Spinal cord (tissue), 10 donors: ENCODE measurements around the gene IFNG-AS1. TPM values are rescaled to one million over a fixed set of nuclear protein-coding genes. Genes with fewer than 3 reads are reported as not detected.

Experiments
- DNase-seq, 6 donors: peaks; one replicate each; pipeline versions ENCODE4 v3.0.0 to v3.0.0-alpha.2; 2013 to 2015; ENCODE audit warnings: low spot score in 6 of 6, low read depth in 4 of 6
- H3K27ac ChIP-seq: one replicate; pipeline ENCODE4 v1.5.1; 2013; ENCODE audit warnings: low read depth, low read length, control low read depth
- H3K27me3 ChIP-seq: one replicate; pipeline ENCODE4 v1.6.1; 2013; ENCODE audit warnings: low read length; ENCODE audit not compliant: control insufficient read depth, insufficient read depth
- H3K36me3 ChIP-seq: one replicate; pipeline ENCODE4 v1.6.1; 2013; ENCODE audit warnings: low read length; ENCODE audit not compliant: control insufficient read depth, insufficient read depth
- H3K4me1 ChIP-seq: one replicate; pipeline ENCODE4 v1.6.1; 2013; ENCODE audit warnings: low read length; ENCODE audit not compliant: control insufficient read depth, insufficient read depth
- H3K4me3 ChIP-seq: one replicate; pipeline ENCODE4 v1.5.1; 2013; ENCODE audit warnings: low read depth, low read length, control low read depth
- H3K9me3 ChIP-seq: one replicate; pipeline ENCODE4 v1.6.1; 2013; ENCODE audit warnings: low read length; ENCODE audit not compliant: control insufficient read depth, insufficient read depth
- WGBS: methylation state at CpG from one replicate; pipeline ENCODE4 v1.1.5; 2013; ENCODE audit warnings: missing lambda C conversion rate; ENCODE audit not compliant: insufficient coverage; 5-methylcytosine and 5-hydroxymethylcytosine counted together
- polyA plus RNA-seq, 2 donors: library from polyadenylated mRNA; unstranded; fragments of 120-200 nt; gene quantifications; one replicate each; pipeline ENCODE4 v1.2.1, GENCODE V29; 2013; ENCODE audit not compliant: insufficient read length in 2 of 2
- total RNA-seq, 2 donors: library from RNA; depleted of rRNA in 1 of 2; stranded (reverse); fragments of 120-200 nt in 1 of 2; fragments of >200 nt in 1 of 2; gene quantifications; one replicate each; pipeline versions ENCODE4 v1.2.3 to v1.2.4, GENCODE V29; 2013 to 2014
- donor health status: healthy.

Gene IFNG-AS1
- total and polyA plus RNA-seq, 4 donors: 0.10 to 0.22 (median 0.18) TPM; not detected in 1

- Histone ChIP-seq H3K4me3 (no peak overlapping the region), H3K27ac (no peak overlapping the region), H3K27me3 (no peaks in the 10 kb centered on the region), H3K36me3 (no peaks in the 10 kb centered on the region), H3K4me1 (no peaks in the 10 kb centered on the region), H3K9me3 (no peaks in the 10 kb centered on the region)
- DNase-seq: no peak
- no CpG with 5 or more reads among the region's 1 CpG for WGBS
These were observed 54.2 kb downstream of the IFNG-AS1 start for GRCh38 chr12:68043435-68043834.

GRCh38 chr12:68048648-68049297 lies 59.5 kb downstream of the IFNG-AS1 start:
- DNase-seq: no peak
- Histone ChIP-seq H3K4me1 (no peaks in the 10 kb centered on the region), H3K4me3 (no peak overlapping the region), H3K36me3 (no peaks in the 10 kb centered on the region), H3K27ac (no peak overlapping the region), H3K27me3 (no peaks in the 10 kb centered on the region), H3K9me3 (no peaks in the 10 kb centered on the region)
- no CpG with 5 or more reads among the region's 1 CpG for whole genome bisulfite sequencing

GRCh38 chr12:68056300-68056699 lies 67.1 kb downstream of the IFNG-AS1 start:
- no peaks in the 10 kb centered on the region for H3K27me3 ChIP-seq
- WGBS: 86% methylated on average over 2 of the region's 2 CpGs
- H3K36me3 ChIP-seq: no peaks in the 10 kb centered on the region
- no peak overlapping the region for H3K4me3 ChIP-seq
- H3K27ac ChIP-seq: no peak overlapping the region
- H3K4me1 ChIP-seq: no peaks in the 10 kb centered on the region
- H3K9me3 ChIP-seq: peaks cover 2% of the 10 kb centered on the region
- no peak for DNase-seq

GRCh38 chr12:68063900-68064590 lies 74.8 kb downstream of the IFNG-AS1 start:
- Histone ChIP-seq H3K4me3 (no peak overlapping the region), H3K27me3 (no peaks in the 10 kb centered on the region), H3K36me3 (no peaks in the 10 kb centered on the region), H3K27ac (no peak overlapping the region), H3K9me3 (peaks cover 2% of the 10 kb centered on the region), H3K4me1 (no peaks in the 10 kb centered on the region)
- WGBS: 90% methylated on average over 4 of the region's 6 CpGs
- DNase-seq: no peak

- H3K27me3 ChIP-seq: no peaks in the 10 kb centered on the region
- no peak overlapping the region for H3K27ac ChIP-seq
- DNase-seq: no peak
- no peaks in the 10 kb centered on the region for H3K36me3 ChIP-seq
- peaks cover 2% of the 10 kb centered on the region for H3K9me3 ChIP-seq
- H3K4me1 ChIP-seq: no peaks in the 10 kb centered on the region
- WGBS: no CpG with 5 or more reads among the region's 1 CpG
- H3K4me3 ChIP-seq: no peak overlapping the region
These were observed 75.9 kb downstream of the IFNG-AS1 start for GRCh38 chr12:68065163-68065562.

GRCh38 chr12:68065687-68066086 lies 76.4 kb downstream of the IFNG-AS1 start:
- no peaks in the 10 kb centered on the region for H3K27me3 ChIP-seq
- peaks cover 2% of the 10 kb centered on the region for H3K9me3 ChIP-seq
- no peak for DNase-seq
- no peak overlapping the region for H3K4me3 ChIP-seq
- no peaks in the 10 kb centered on the region for H3K36me3 ChIP-seq
- no peak overlapping the region for H3K27ac ChIP-seq
- H3K4me1 ChIP-seq: no peaks in the 10 kb centered on the region
- WGBS: 86% methylated on average over 1 of the region's 1 CpG

- DNase-seq: no peak
- no peaks in the 10 kb centered on the region for H3K4me1 ChIP-seq
- 81% methylated on average over 6 of the region's 6 CpGs for whole genome bisulfite sequencing
- H3K27me3 ChIP-seq: no peaks in the 10 kb centered on the region
- H3K27ac ChIP-seq: no peak overlapping the region
- no peaks in the 10 kb centered on the region for H3K36me3 ChIP-seq
- no peak overlapping the region for H3K4me3 ChIP-seq
- H3K9me3 ChIP-seq: no peaks in the 10 kb centered on the region
These were observed 78.6 kb downstream of the IFNG-AS1 start for GRCh38 chr12:68067762-68068376.

- no peak for DNase-seq
These were observed 80.0 kb downstream of the IFNG-AS1 start for GRCh38 chr12:68069275-68069674.

More at GRCh38 chr12:68069275-68069674, 80.0 kb downstream of the IFNG-AS1 start:
- Histone ChIP-seq H3K27ac (no peak overlapping the region), H3K27me3 (no peaks in the 10 kb centered on the region), H3K9me3 (no peaks in the 10 kb centered on the region), H3K4me3 (no peak overlapping the region), H3K4me1 (no peaks in the 10 kb centered on the region), H3K36me3 (no peaks in the 10 kb centered on the region)
- 79% methylated on average over 3 of the region's 3 CpGs for WGBS
